ENCODE measurements around the gene TANGO2. TPM values are rescaled to one million over a fixed set of nuclear protein-coding genes. Genes with fewer than 3 reads are reported as not detected.

The TANGO2 gene
- total and polyA plus RNA-seq, 4 donors, result 20.7 to 48.8 (median 34.1) TPM

GRCh38 chr22:20037419-20037818, 16.5 kb downstream of the TANGO2 start:
- Histone ChIP-seq H3K4me1 (ENCODE audit: control insufficient read depth in 5 of 5, insufficient read depth in 5 of 5, low read length in 5 of 5) (peaks cover 0 to 9% (median 0%) of the 10 kb centered on the region in 5 donors), H3K4me3 (no peak overlapping the region), H3K9ac (ENCODE audit: insufficient read depth in 1 of 2, low read length in 2 of 2) (no peak overlapping the region), H3K27me3 (ENCODE audit: control insufficient read depth in 3 of 3, insufficient read depth in 3 of 3, low read length in 2 of 3) (no peaks in the 10 kb centered on the region), H3K36me3 (ENCODE audit: control insufficient read depth in 4 of 4, insufficient read depth in 4 of 4, low read length in 4 of 4) (peaks cover 0 to 28% (median 3%) of the 10 kb centered on the region in 4 donors), H3K27ac (ENCODE audit: low read depth in 1 of 2, low read length in 1 of 2) (no peak overlapping the region), H3K9me3 (ENCODE audit: control insufficient read depth in 4 of 4, insufficient read depth in 3 of 4, low read length in 3 of 4) (peaks cover 0 to 2% (median 0%) of the 10 kb centered on the region in 4 donors)
- no peak for ATAC-seq (ENCODE audit: insufficient read depth, low FRiP score)
- 55 to 80% methylated on average over 3 of the region's 3 CpGs for WGBS, 2 donors
- no peak for DNase-seq
- TF ChIP-seq CTCF (IDR thresholded peaks at IDR 0.05; ENCODE audit: control extremely low read depth, extremely low read depth), result no peak

GRCh38 chr22:20038574-20038973, 17.7 kb downstream of the TANGO2 start:
- Histone ChIP-seq H3K9me3 (ENCODE audit: control insufficient read depth in 4 of 4, insufficient read depth in 3 of 4, low read length in 3 of 4) (peaks cover 0 to 2% (median 0%) of the 10 kb centered on the region in 4 donors), H3K4me1 (ENCODE audit: control insufficient read depth in 5 of 5, insufficient read depth in 5 of 5, low read length in 5 of 5) (no peaks in the 10 kb centered on the region), H3K4me3 (no peak overlapping the region), H3K36me3 (ENCODE audit: control insufficient read depth in 4 of 4, insufficient read depth in 4 of 4, low read length in 4 of 4) (peaks cover 0 to 35% (median 5%) of the 10 kb centered on the region in 4 donors), H3K27ac (ENCODE audit: low read depth in 1 of 2, low read length in 1 of 2) (no peak overlapping the region), H3K9ac (ENCODE audit: insufficient read depth in 1 of 2, low read length in 2 of 2) (no peak overlapping the region), H3K27me3 (ENCODE audit: control insufficient read depth in 3 of 3, insufficient read depth in 3 of 3, low read length in 2 of 3) (no peaks in the 10 kb centered on the region)
- ATAC-seq (ENCODE audit: insufficient read depth, low FRiP score) (no peak), DNase-seq (no peak)
- TF ChIP-seq CTCF (IDR thresholded peaks at IDR 0.05; ENCODE audit: control extremely low read depth, extremely low read depth), result no peak
- 92 to 95% methylated on average over 7 of the region's 7 CpGs for WGBS, 2 donors

- Histone ChIP-seq H3K9ac (ENCODE audit: insufficient read depth in 1 of 2, low read length in 2 of 2) (no peak overlapping the region), H3K9me3 (ENCODE audit: control insufficient read depth in 4 of 4, insufficient read depth in 3 of 4, low read length in 3 of 4) (peaks cover 0 to 2% (median 0%) of the 10 kb centered on the region in 4 donors), H3K27me3 (ENCODE audit: control insufficient read depth in 3 of 3, insufficient read depth in 3 of 3, low read length in 2 of 3) (no peaks in the 10 kb centered on the region), H3K4me1 (ENCODE audit: control insufficient read depth in 5 of 5, insufficient read depth in 5 of 5, low read length in 5 of 5) (no peaks in the 10 kb centered on the region), H3K36me3 (ENCODE audit: control insufficient read depth in 4 of 4, insufficient read depth in 4 of 4, low read length in 4 of 4) (peaks cover 0 to 44% (median 5%) of the 10 kb centered on the region in 4 donors), H3K27ac (ENCODE audit: low read depth in 1 of 2, low read length in 1 of 2) (no peak overlapping the region), H3K4me3 (no peak overlapping the region)
- DNase-seq, result no peak
- 94% methylated on average over 9 of the region's 9 CpGs for WGBS, 2 donors
- no peak for ATAC-seq (ENCODE audit: insufficient read depth, low FRiP score)
- TF ChIP-seq CTCF (IDR thresholded peaks at IDR 0.05; ENCODE audit: control extremely low read depth, extremely low read depth), result no peak
These were observed 18.9 kb downstream of the TANGO2 start for GRCh38 chr22:20039683-20040325.
